HG03108 (cell line): Measurements from ENCODE around the gene GTF2H2C.
"Not testable (repeated sequence)": the region's sequence is repeated elsewhere in the genome, so short reads cannot be mapped to it uniquely, and the experiment has no call there.

Source experiments
- ATAC-seq: cut with Tn5 transposase; IDR thresholded peaks from one replicate; pipeline ENCODE4 v1.9.1; 2021; ENCODE audit warnings: moderate library complexity; ENCODE audit not compliant: unreplicated experiment

GTF2H2C gene

GRCh38 chr5:69560587-69561431 lies 818 bp downstream of the GTF2H2C start:
- ATAC-seq: not testable (repeated sequence)

- ATAC-seq: not testable (repeated sequence)
Observed at GRCh38 chr5:69566172-69566571, 6.2 kb downstream of the GTF2H2C start.

- not testable (repeated sequence) for ATAC-seq
Observed at GRCh38 chr5:69568072-69568471, 8.1 kb downstream of the GTF2H2C start.

- not testable (repeated sequence) for ATAC-seq
Observed at GRCh38 chr5:69583356-69583755, 23.4 kb downstream of the GTF2H2C start.

GRCh38 chr5:69596114-69596840 lies 36.3 kb downstream of the GTF2H2C start:
- ATAC-seq: not testable (repeated sequence)

GRCh38 chr5:69601947-69602346 lies 42.0 kb downstream of the GTF2H2C start:
- ATAC-seq: peak; percentile 88

GRCh38 chr5:69606839-69607238 lies 46.8 kb downstream of the GTF2H2C start:
- ATAC-seq: not testable (repeated sequence)

- not testable (repeated sequence) for ATAC-seq
Observed at GRCh38 chr5:69607750-69608149, 47.8 kb downstream of the GTF2H2C start.

GRCh38 chr5:69608861-69609496 lies 49.0 kb downstream of the GTF2H2C start:
- ATAC-seq: not testable (repeated sequence)

- ATAC-seq: not testable (repeated sequence)
Observed at GRCh38 chr5:69614843-69615242, 54.9 kb downstream of the GTF2H2C start.

GRCh38 chr5:69631879-69632278 lies 71.9 kb downstream of the GTF2H2C start:
- ATAC-seq: not testable (repeated sequence)
